Neural progenitor cell (in vitro differentiated cells): Measurements from ENCODE around the gene PLEKHO2.

Experiments used
- EZH2 ChIP-seq: fragments of 200-600 bp; sonication (generic); IDR thresholded peaks from 2 replicates; pipeline ENCODE4 v1.6.1; 2017; ENCODE audit warnings: antibody characterized with exemption, mild to moderate bottlenecking, moderate library complexity
- EZH2phosphoT487 ChIP-seq: fragments of 200-600 bp; sonication (generic); IDR thresholded peaks from 2 replicates; pipeline ENCODE4 v1.6.1; 2017; ENCODE audit warnings: antibody characterized with exemption
- TF ChIP-seq, protein P1 (sequence below): fragments of 200-600 bp; sonication (generic); IDR thresholded peaks from 2 replicates; pipeline ENCODE4 v1.5.1; 2017; ENCODE audit warnings: antibody characterized with exemption, mild to moderate bottlenecking

- no peak for TF ChIP-seq EZH2phosphoT487
- TF ChIP-seq EZH2: no peak
- TF ChIP-seq, protein P1, sequence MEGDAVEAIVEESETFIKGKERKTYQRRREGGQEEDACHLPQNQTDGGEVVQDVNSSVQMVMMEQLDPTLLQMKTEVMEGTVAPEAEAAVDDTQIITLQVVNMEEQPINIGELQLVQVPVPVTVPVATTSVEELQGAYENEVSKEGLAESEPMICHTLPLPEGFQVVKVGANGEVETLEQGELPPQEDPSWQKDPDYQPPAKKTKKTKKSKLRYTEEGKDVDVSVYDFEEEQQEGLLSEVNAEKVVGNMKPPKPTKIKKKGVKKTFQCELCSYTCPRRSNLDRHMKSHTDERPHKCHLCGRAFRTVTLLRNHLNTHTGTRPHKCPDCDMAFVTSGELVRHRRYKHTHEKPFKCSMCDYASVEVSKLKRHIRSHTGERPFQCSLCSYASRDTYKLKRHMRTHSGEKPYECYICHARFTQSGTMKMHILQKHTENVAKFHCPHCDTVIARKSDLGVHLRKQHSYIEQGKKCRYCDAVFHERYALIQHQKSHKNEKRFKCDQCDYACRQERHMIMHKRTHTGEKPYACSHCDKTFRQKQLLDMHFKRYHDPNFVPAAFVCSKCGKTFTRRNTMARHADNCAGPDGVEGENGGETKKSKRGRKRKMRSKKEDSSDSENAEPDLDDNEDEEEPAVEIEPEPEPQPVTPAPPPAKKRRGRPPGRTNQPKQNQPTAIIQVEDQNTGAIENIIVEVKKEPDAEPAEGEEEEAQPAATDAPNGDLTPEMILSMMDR: no peak
Observed at GRCh38 chr15:64883100-64883581, 41.4 kb downstream of the PLEKHO2 start.
